Keratinocyte (primary cell): ENCODE data around the gene KDSR. TPM values are rescaled to one million over a fixed set of nuclear protein-coding genes. Genes with fewer than 3 reads are reported as not detected.

Experiments
- DNase-seq: peaks from one replicate; pipeline ENCODE4 v3.0.0-alpha.2; 2011; ENCODE audit warnings: low read depth, missing footprints, low spot score
- FAIRE-seq: peaks from 2 replicates; lab custom pipeline; 2011; peaks lifted over from hg19 to GRCh38; lab: Jason Lieb, UNC
- H2AFZ ChIP-seq: 2 replicates; pipeline ENCODE4 v1.6.0; 2012; ENCODE audit warnings: low read length, control low read depth, inconsistent platforms; ENCODE audit not compliant: control insufficient read depth
- H3K27ac ChIP-seq: 2 replicates; pipeline ENCODE4 v1.5.1; 2011; ENCODE audit warnings: low read length; ENCODE audit not compliant: control insufficient read depth, insufficient read depth
- H3K27me3 ChIP-seq: 3 replicates; pipeline ENCODE4 v1.6.0; 2011; ENCODE audit warnings: low read length; ENCODE audit not compliant: control insufficient read depth, insufficient read depth; ENCODE audit errors: extremely low read depth
- H3K36me3 ChIP-seq, 2 experiments: 2 replicates in 1 of 2; 3 replicates in 1 of 2; pipeline ENCODE4 v1.5.1; 2011; ENCODE audit warnings: low read length in 2 of 2, mild to moderate bottlenecking in 1 of 2; ENCODE audit not compliant: control insufficient read depth in 2 of 2, insufficient read depth in 2 of 2; ENCODE audit errors: extremely low read depth in 1 of 2
- H3K4me1 ChIP-seq: 3 replicates; pipeline ENCODE4 v1.5.1; 2011; ENCODE audit warnings: low read length; ENCODE audit not compliant: control insufficient read depth, insufficient read depth; ENCODE audit errors: extremely low read depth
- H3K4me2 ChIP-seq: 3 replicates; pipeline ENCODE4 v1.6.0; 2011; ENCODE audit warnings: low read depth, low read length; ENCODE audit not compliant: control insufficient read depth, insufficient read depth; ENCODE audit errors: extremely low read depth
- H3K4me3 ChIP-seq, 3 experiments: fragments of 200-600 bp in 1 of 3; sonication (generic) in 1 of 3; 2 replicates in 2 of 3; 3 replicates in 1 of 3; pipeline ENCODE4 v1.5.1; 2011 to 2016; ENCODE audit warnings: low read length in 3 of 3, mild to moderate bottlenecking in 3 of 3, control low read depth in 2 of 3, inconsistent platforms in 1 of 3, low read depth in 1 of 3, mixed read lengths in 1 of 3, mixed run types in 1 of 3, moderate library complexity in 1 of 3; ENCODE audit not compliant: control insufficient read depth in 2 of 3, insufficient read depth in 2 of 3; ENCODE audit errors: extremely low read depth in 1 of 3
- H3K79me2 ChIP-seq: 2 replicates; pipeline ENCODE4 v1.6.0; 2012; ENCODE audit warnings: low read length; ENCODE audit not compliant: control insufficient read depth, insufficient read depth
- H3K9ac ChIP-seq: 3 replicates; pipeline ENCODE4 v1.6.0; 2011; ENCODE audit warnings: low read length; ENCODE audit not compliant: control insufficient read depth, insufficient read depth; ENCODE audit errors: extremely low read depth
- H3K9me1 ChIP-seq: 3 replicates; pipeline ENCODE4 v1.6.0; 2011; ENCODE audit warnings: low read length; ENCODE audit not compliant: control insufficient read depth, insufficient read depth; ENCODE audit errors: extremely low read depth
- H3K9me3 ChIP-seq: 2 replicates; pipeline ENCODE4 v1.5.1; 2012; ENCODE audit warnings: low read depth, low read length; ENCODE audit not compliant: control insufficient read depth
- H4K20me1 ChIP-seq: 3 replicates; pipeline ENCODE4 v1.6.0; 2011; ENCODE audit warnings: low read length; ENCODE audit not compliant: control insufficient read depth, insufficient read depth; ENCODE audit errors: extremely low read depth
- EZH2 ChIP-seq: IDR thresholded peaks from one replicate; pipeline ENCODE4 v1.6.1; 2012; ENCODE audit warnings: inconsistent platforms, mild to moderate bottlenecking, low read length, moderate library complexity
- dilution Hi-C: fragments of 300-500 bp; cut with MboI; formaldehyde crosslinking; loops from one replicate; pipeline ENCODE4 v1.7.0; 2020; ENCODE audit warnings: low sequenced_read_pairs; ENCODE audit not compliant: extremely low pct_ligation_motif_present
- polyA plus RNA-seq, 5 experiments: library from polyadenylated mRNA; depleted of rRNA in 3 of 5; stranded (reverse) in 3 of 5; stranded (forward) in 1 of 5; unstranded in 1 of 5; fragments of >200 nt; gene quantifications; 1 replicate in 1 of 5; 2 replicates in 3 of 5; 3 replicates in 1 of 5; pipeline versions ENCODE4 v1.2.1 to v1.2.3, GENCODE V29; 2011 to 2012; ENCODE audit warnings: missing spikeins in 2 of 5, low read depth in 1 of 5, low replicate concordance in 1 of 5
- TF ChIP-seq, protein P1 (sequence below), 3 experiments: IDR thresholded peaks in 1 of 3; conservative IDR thresholded peaks in 1 of 3; optimal IDR thresholded peaks in 1 of 3; 2 replicates in 2 of 3; 3 replicates in 1 of 3; pipeline versions ENCODE3 to v1.5.1; 2011; ENCODE audit warnings: low read length in 3 of 3, mild to moderate bottlenecking in 3 of 3, moderate library complexity in 2 of 3, control low read depth in 1 of 3, inconsistent platforms in 1 of 3; ENCODE audit not compliant: insufficient read depth in 2 of 3; ENCODE audit errors: extremely low read depth in 1 of 3

KDSR gene
- polyA plus RNA-seq, 1 donor (not counting 4 experiments of a cell fraction or from before 2014, with no cell fraction given), result 68.6 TPM

DNA sequence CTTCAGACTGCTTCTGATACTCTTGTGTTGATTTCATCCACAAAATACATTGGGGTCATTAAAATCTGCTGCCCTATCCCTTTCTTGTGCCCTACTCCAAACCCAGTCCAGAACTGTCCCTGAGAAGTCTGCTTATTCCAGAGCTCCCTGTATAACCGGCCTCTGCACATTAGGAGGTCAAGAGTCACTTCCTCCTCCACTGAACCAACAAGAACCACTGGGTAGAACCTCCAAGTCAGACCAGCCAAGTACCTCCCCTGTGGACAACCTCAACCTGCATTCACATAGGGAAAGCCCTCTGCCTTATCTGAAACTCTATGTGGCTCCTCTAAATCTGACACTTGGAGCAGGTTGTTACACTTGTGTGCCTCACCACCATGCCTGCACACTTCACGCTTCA is 22.1 kb downstream of the KDSR start:
- Histone ChIP-seq H3K9me1 (peaks cover 9% of the 10 kb centered on the region), H4K20me1 (no peaks in the 10 kb centered on the region), H3K9me3 (no peaks in the 10 kb centered on the region), H3K4me1 (peaks cover 36% of the 10 kb centered on the region), H3K4me3 (no peak overlapping the region), H2AFZ (no peak overlapping the region), H3K4me2 (no peak overlapping the region), H3K36me3 (peaks cover 24 to 26% of the 10 kb centered on the region in 2 experiments), H3K27ac (no peak overlapping the region), H3K9ac (no peak overlapping the region), H3K79me2 (peaks cover 22% of the 10 kb centered on the region), H3K27me3 (no peaks in the 10 kb centered on the region)
- DNase-seq (no peak), FAIRE-seq (peak; percentile 9)
- TF ChIP-seq, protein P1, sequence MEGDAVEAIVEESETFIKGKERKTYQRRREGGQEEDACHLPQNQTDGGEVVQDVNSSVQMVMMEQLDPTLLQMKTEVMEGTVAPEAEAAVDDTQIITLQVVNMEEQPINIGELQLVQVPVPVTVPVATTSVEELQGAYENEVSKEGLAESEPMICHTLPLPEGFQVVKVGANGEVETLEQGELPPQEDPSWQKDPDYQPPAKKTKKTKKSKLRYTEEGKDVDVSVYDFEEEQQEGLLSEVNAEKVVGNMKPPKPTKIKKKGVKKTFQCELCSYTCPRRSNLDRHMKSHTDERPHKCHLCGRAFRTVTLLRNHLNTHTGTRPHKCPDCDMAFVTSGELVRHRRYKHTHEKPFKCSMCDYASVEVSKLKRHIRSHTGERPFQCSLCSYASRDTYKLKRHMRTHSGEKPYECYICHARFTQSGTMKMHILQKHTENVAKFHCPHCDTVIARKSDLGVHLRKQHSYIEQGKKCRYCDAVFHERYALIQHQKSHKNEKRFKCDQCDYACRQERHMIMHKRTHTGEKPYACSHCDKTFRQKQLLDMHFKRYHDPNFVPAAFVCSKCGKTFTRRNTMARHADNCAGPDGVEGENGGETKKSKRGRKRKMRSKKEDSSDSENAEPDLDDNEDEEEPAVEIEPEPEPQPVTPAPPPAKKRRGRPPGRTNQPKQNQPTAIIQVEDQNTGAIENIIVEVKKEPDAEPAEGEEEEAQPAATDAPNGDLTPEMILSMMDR (optimal IDR thresholded peaks at IDR 0.05 in 1 of 3, IDR thresholded peaks at IDR 0.05 in 1 of 3, conservative IDR thresholded peaks at IDR 0.05 in 1 of 3; ENCODE audit: extremely low read depth in 1 of 3, insufficient read depth in 2 of 3, low read length in 3 of 3), result no peak
- no peak for TF ChIP-seq EZH2
- dilution Hi-C loops, result no loop called here

DNA sequence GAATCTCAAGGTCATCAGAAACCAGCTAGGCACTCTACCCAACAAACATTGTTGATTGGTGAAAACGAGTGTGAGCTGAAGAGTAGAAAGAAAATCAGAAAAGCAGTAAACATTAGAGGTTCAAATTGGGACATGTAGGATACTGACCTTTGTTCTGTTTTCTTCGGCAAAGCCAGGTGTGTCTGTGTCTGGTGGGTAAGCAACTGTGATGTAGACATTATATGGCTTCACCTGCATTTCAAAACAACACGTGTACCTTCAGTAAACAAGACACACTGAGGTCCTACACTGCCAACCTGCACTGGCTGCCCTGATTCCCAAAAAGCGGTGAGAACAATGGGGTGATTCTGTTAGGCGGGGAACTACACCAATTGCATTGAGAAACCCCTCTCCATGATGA is 22.7 kb downstream of the KDSR start:
- Histone ChIP-seq H3K79me2 (peaks cover 18% of the 10 kb centered on the region), H3K4me3 (no peak overlapping the region), H2AFZ (no peak overlapping the region), H3K4me2 (no peak overlapping the region), H3K4me1 (peaks cover 36% of the 10 kb centered on the region), H3K9me1 (peaks cover 9% of the 10 kb centered on the region), H3K9ac (no peak overlapping the region), H3K36me3 (peaks cover 23 to 27% of the 10 kb centered on the region in 2 experiments), H3K27ac (no peak overlapping the region), H3K9me3 (no peaks in the 10 kb centered on the region), H4K20me1 (no peaks in the 10 kb centered on the region), H3K27me3 (no peaks in the 10 kb centered on the region)
- dilution Hi-C loops, result no loop called here
- FAIRE-seq (no peak), DNase-seq (no peak)
- TF ChIP-seq, protein P1 (optimal IDR thresholded peaks at IDR 0.05 in 1 of 3, IDR thresholded peaks at IDR 0.05 in 1 of 3, conservative IDR thresholded peaks at IDR 0.05 in 1 of 3; ENCODE audit: extremely low read depth in 1 of 3, insufficient read depth in 2 of 3, low read length in 3 of 3), result no peak
- TF ChIP-seq EZH2, result no peak
